ENCODE data around the gene ARFIP1.

DNA sequence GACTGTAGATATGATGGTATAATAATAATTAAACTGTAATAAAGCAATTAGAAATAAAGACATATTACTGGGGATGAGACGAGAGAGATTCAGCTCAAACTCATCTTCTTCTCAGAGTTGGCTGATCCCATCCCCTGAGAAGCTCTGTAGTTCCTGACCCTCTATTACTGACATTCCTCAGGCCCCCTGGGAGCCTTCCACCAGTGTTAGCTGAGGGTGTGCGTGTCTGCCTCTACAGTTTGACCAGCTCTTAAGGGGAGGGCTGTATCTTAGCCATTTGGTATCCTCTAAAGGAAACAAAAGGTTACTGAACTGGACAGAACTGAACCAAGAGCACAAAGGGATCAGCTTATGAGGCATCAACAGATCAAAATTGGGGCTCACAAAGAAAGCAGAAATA, 167.6 kb downstream of the ARFIP1 start:
- no peak for TF ChIP-seq SIN3A (IDR thresholded peaks at IDR 0.05; ENCODE audit: borderline replicate concordance, insufficient read depth, low read length)
- TF ChIP-seq, protein P1, sequence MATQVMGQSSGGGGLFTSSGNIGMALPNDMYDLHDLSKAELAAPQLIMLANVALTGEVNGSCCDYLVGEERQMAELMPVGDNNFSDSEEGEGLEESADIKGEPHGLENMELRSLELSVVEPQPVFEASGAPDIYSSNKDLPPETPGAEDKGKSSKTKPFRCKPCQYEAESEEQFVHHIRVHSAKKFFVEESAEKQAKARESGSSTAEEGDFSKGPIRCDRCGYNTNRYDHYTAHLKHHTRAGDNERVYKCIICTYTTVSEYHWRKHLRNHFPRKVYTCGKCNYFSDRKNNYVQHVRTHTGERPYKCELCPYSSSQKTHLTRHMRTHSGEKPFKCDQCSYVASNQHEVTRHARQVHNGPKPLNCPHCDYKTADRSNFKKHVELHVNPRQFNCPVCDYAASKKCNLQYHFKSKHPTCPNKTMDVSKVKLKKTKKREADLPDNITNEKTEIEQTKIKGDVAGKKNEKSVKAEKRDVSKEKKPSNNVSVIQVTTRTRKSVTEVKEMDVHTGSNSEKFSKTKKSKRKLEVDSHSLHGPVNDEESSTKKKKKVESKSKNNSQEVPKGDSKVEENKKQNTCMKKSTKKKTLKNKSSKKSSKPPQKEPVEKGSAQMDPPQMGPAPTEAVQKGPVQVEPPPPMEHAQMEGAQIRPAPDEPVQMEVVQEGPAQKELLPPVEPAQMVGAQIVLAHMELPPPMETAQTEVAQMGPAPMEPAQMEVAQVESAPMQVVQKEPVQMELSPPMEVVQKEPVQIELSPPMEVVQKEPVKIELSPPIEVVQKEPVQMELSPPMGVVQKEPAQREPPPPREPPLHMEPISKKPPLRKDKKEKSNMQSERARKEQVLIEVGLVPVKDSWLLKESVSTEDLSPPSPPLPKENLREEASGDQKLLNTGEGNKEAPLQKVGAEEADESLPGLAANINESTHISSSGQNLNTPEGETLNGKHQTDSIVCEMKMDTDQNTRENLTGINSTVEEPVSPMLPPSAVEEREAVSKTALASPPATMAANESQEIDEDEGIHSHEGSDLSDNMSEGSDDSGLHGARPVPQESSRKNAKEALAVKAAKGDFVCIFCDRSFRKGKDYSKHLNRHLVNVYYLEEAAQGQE (IDR thresholded peaks at IDR 0.05; ENCODE audit: insufficient read depth in 1 of 2, low read depth in 2 of 2, low read length in 2 of 2): no peak

All from PFSK-1 (cell line).